Measurements from ENCODE around the gene FAM149A.

DNA sequence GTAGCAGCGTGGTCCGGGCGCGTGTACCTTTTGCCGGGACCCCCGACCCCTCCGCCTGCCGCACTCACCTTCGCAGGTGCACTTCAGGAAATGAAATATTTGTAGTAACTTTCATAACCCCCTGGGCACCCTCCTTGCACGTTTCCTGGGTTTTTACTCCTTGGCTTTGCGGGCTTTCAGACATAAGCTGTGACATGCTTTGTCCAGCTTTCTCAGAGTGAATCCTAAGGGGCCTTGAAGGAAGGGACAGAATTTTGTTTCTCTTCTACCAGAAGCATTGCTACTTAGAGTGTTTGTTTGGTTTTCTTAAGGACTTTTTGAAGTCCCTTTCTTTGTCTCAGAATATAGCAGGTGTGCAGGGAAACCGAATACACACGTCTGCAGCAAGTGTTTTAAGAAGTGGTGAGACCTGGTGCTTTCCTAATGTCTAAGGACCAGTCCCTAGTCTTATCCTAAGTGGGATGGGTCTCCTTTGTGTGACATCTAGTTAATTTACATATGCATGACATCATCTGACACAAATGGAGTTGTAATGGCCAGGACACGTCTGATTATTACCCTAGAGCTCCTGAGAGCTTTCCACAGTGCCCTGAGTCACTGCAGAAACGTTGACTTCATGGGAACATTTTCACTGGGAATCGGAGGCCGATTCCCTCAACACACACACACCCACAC lies 1.3 kb downstream of the FAM149A start:
- TF ChIP-seq, protein P1, sequence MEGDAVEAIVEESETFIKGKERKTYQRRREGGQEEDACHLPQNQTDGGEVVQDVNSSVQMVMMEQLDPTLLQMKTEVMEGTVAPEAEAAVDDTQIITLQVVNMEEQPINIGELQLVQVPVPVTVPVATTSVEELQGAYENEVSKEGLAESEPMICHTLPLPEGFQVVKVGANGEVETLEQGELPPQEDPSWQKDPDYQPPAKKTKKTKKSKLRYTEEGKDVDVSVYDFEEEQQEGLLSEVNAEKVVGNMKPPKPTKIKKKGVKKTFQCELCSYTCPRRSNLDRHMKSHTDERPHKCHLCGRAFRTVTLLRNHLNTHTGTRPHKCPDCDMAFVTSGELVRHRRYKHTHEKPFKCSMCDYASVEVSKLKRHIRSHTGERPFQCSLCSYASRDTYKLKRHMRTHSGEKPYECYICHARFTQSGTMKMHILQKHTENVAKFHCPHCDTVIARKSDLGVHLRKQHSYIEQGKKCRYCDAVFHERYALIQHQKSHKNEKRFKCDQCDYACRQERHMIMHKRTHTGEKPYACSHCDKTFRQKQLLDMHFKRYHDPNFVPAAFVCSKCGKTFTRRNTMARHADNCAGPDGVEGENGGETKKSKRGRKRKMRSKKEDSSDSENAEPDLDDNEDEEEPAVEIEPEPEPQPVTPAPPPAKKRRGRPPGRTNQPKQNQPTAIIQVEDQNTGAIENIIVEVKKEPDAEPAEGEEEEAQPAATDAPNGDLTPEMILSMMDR (IDR thresholded peaks at IDR 0.05): no peak
- peak in 2 of 3 donors; percentile 68 to 70 for TF ChIP-seq POLR2AphosphoS5 (IDR thresholded peaks at IDR 0.05)

Data from stomach (tissue), 4 donors.